Stimulated activated effector memory CD8-positive, alpha-beta T cell treated with anti-CD3 and anti-CD28 coated beads, Interleukin-12 subunit alpha, Interleukin-12 subunit beta, amount 100 ng/mL, for 72 hours (primary cell): ENCODE results near the gene AHR.

Source experiments
- ATAC-seq: fragments of 150-1000 bp; cut with Tn5 transposase; 2 replicates; pipeline ENCODE4 v1.10.0; 2021
- DNase-seq, 2 donors: peaks; one replicate each; pipeline ENCODE4 v3.0.0; 2021 to 2022; ENCODE audit warnings: low spot score in 2 of 2
- H3K27ac Mint-ChIP-seq: one replicate; pipeline ENCODE4 v1.8.0; 2022; ENCODE audit warnings: mild to moderate bottlenecking, mixed read lengths
- H3K36me3 Mint-ChIP-seq: one replicate; pipeline ENCODE4 v1.8.0; 2022; ENCODE audit warnings: mild to moderate bottlenecking, mixed read lengths
- H3K4me1 Mint-ChIP-seq: one replicate; pipeline ENCODE4 v1.8.0; 2022; ENCODE audit warnings: mixed read lengths
- H3K4me3 Mint-ChIP-seq: one replicate; pipeline ENCODE4 v1.8.0; 2022; ENCODE audit warnings: mild to moderate bottlenecking, mixed read lengths
- H3K9me3 Mint-ChIP-seq: one replicate; pipeline ENCODE4 v1.8.0; 2022; ENCODE audit warnings: mixed read lengths

The AHR gene

GRCh38 chr7:17299483-17299991, 1.1 kb downstream of the AHR start:
- H3K9me3 Mint-ChIP-seq, result peaks cover 3% of the 10 kb centered on the region
- DNase-seq, result peak in 1 of 2 donors; percentile 66
- peaks cover 21% of the 10 kb centered on the region for H3K4me1 Mint-ChIP-seq
- peak overlapping the region; percentile 88 for H3K27ac Mint-ChIP-seq
- H3K36me3 Mint-ChIP-seq, result peaks cover 17% of the 10 kb centered on the region
- peak; percentile 20 for ATAC-seq
- peak overlapping the region; percentile 81 for H3K4me3 Mint-ChIP-seq

- peaks cover 26% of the 10 kb centered on the region for H3K4me1 Mint-ChIP-seq
- peak overlapping the region; percentile 88 for H3K27ac Mint-ChIP-seq
- ATAC-seq (no peak), DNase-seq (no peak)
- H3K4me3 Mint-ChIP-seq, result peak overlapping the region; percentile 81
- peaks cover 3% of the 10 kb centered on the region for H3K9me3 Mint-ChIP-seq
- peaks cover 17% of the 10 kb centered on the region for H3K36me3 Mint-ChIP-seq
Measured at GRCh38 chr7:17300012-17300411, 1.6 kb downstream of the AHR start.

GRCh38 chr7:17300437-17300836, 2.0 kb downstream of the AHR start:
- H3K27ac Mint-ChIP-seq, result peak overlapping the region; percentile 88
- H3K4me1 Mint-ChIP-seq, result peaks cover 30% of the 10 kb centered on the region
- H3K4me3 Mint-ChIP-seq, result peak overlapping the region; percentile 81
- no peak for ATAC-seq
- H3K9me3 Mint-ChIP-seq, result peaks cover 3% of the 10 kb centered on the region
- H3K36me3 Mint-ChIP-seq, result peaks cover 17% of the 10 kb centered on the region
- no peak for DNase-seq

DNA sequence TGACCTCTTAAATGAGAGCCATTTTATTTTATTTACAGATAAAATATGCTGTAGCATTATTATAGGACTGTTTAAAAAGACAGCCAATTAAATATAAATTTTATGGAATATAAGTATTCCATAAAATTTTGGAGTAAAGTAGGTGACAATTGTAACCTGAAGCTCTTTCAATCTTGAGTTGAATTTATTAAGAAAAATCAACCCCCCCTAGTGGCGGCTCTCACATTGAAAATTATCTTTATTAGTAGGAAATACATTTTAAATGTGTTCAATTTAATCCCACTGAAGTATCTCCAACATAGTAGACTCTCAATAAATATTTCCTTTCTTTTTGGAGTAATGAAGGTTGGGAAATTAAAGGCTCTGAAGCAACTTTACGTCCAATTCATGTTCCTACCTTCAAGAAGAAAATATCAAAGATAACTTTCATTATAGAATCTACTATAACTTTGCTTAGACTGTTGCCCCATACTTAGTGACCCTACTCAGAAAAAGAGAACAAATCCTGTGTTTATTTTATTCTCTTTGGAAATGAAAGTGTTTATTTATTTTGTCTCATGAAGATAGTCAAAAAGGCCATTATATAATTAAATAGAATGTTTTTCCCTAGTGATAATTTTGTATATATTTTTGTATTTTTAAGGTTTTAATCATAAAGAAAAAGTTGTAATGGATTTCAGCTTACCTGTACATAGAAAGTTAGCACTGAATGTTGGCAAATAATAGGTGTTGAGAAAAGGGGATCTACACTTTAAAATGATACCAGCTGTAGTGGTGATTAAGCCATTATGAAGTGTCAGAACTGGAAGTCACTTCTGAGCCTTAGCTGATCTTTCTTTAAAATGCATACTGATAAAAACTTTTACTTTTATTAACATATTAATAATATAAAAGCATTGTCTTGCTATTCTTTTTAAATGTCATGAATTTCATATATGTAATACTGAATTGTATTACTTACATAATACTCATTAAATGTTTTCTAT, 3.3 kb downstream of the AHR start:
- H3K27ac Mint-ChIP-seq, result no peak overlapping the region
- H3K4me1 Mint-ChIP-seq, result peaks cover 31% of the 10 kb centered on the region
- DNase-seq (peak in 1 of 2 donors; percentile 16), ATAC-seq (no peak)
- peaks cover 17% of the 10 kb centered on the region for H3K36me3 Mint-ChIP-seq
- peaks cover 3% of the 10 kb centered on the region for H3K9me3 Mint-ChIP-seq
- peak overlapping the region; percentile 81 for H3K4me3 Mint-ChIP-seq

DNA sequence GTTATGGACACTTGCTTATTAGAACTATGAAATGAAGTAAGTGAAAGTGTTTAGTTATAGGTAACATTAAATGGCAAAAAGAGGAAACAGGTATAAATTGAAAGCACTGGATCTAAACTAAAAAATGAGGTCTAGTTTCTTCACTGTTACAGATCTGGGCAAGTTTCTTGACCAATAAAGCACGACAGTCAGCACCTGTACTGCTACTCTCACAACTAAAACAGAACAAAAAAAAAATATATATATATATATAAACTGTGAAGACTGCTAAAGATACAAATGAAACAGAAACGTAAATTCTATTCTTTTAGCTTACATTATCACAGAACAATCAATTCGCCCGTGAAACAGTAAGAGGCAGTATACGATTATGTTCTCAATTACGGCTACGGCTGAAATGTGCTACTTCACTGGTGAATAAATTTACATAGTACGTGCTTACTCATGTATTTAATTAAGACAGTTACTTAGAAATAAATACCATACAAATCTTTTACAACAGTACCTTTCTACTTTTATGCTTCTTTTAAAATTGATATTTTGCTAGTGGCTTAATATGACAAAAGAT, 4.2 kb downstream of the AHR start:
- Mint-ChIP-seq H3K36me3 (peaks cover 17% of the 10 kb centered on the region), H3K4me1 (peaks cover 23% of the 10 kb centered on the region), H3K4me3 (peak overlapping the region; percentile 34), H3K9me3 (peaks cover 2% of the 10 kb centered on the region), H3K27ac (no peak overlapping the region)
- DNase-seq (no peak), ATAC-seq (no peak)

DNA sequence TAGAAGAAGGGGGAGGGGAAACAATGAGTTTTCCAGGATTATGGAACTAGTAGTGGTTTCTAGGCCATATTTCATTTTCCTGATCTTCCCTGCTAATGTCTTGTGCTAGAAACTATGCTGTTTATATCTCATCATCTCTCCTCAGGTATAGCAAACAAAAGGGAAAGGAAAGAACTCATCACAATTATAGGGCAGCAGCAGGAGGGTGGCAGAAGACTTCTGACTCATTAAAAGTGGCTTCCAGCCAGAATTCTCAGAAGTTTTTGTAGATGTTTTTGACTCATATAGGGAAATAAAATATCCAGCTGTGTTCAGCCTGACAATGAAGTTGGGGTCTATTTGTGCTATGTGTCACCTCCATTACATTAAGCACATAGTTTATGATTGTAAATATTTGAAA, 6.5 kb downstream of the AHR start:
- no peaks in the 10 kb centered on the region for H3K9me3 Mint-ChIP-seq
- H3K36me3 Mint-ChIP-seq, result peaks cover 12% of the 10 kb centered on the region
- no peak overlapping the region for H3K4me3 Mint-ChIP-seq
- H3K4me1 Mint-ChIP-seq, result peaks cover 16% of the 10 kb centered on the region
- DNase-seq (no peak), ATAC-seq (peak; percentile 92)
- H3K27ac Mint-ChIP-seq, result peak overlapping the region; percentile 92

GRCh38 chr7:17305387-17306171, 7.1 kb downstream of the AHR start:
- Mint-ChIP-seq H3K4me1 (peaks cover 16% of the 10 kb centered on the region), H3K9me3 (no peaks in the 10 kb centered on the region), H3K27ac (peak overlapping the region; percentile 92), H3K36me3 (peaks cover 17% of the 10 kb centered on the region), H3K4me3 (no peak overlapping the region)
- ATAC-seq (peak; percentile 69), DNase-seq (no peak)

GRCh38 chr7:17307000-17307399, 8.5 kb downstream of the AHR start:
- H3K9me3 Mint-ChIP-seq, result no peaks in the 10 kb centered on the region
- H3K4me1 Mint-ChIP-seq, result peaks cover 16% of the 10 kb centered on the region
- DNase-seq, result no peak
- no peak overlapping the region for H3K27ac Mint-ChIP-seq
- H3K36me3 Mint-ChIP-seq, result peaks cover 31% of the 10 kb centered on the region
- H3K4me3 Mint-ChIP-seq, result no peak overlapping the region
- ATAC-seq, result no peak

DNA sequence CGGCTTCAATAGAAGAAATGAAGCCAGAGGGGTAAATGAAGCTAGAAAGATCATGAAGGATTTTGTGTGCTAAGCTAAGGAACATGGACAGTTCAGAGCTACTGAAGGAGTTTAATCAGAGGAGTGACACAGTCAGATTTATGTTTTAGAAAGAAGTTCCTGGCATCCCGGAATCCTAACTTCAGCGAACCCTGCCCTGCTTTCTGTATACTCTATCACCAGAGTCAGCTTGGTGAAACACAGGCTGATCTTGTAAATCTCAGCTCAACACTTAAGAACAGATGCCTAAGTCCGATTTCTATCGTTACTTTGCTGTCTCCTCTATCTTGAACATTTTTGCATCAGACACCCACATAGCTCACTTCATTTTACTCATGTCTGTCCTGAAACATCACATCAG, 9.1 kb downstream of the AHR start:
- Mint-ChIP-seq H3K27ac (no peak overlapping the region), H3K4me1 (peaks cover 16% of the 10 kb centered on the region), H3K4me3 (no peak overlapping the region), H3K9me3 (no peaks in the 10 kb centered on the region), H3K36me3 (peaks cover 37% of the 10 kb centered on the region)
- ATAC-seq (peak; percentile 42), DNase-seq (no peak)

DNA sequence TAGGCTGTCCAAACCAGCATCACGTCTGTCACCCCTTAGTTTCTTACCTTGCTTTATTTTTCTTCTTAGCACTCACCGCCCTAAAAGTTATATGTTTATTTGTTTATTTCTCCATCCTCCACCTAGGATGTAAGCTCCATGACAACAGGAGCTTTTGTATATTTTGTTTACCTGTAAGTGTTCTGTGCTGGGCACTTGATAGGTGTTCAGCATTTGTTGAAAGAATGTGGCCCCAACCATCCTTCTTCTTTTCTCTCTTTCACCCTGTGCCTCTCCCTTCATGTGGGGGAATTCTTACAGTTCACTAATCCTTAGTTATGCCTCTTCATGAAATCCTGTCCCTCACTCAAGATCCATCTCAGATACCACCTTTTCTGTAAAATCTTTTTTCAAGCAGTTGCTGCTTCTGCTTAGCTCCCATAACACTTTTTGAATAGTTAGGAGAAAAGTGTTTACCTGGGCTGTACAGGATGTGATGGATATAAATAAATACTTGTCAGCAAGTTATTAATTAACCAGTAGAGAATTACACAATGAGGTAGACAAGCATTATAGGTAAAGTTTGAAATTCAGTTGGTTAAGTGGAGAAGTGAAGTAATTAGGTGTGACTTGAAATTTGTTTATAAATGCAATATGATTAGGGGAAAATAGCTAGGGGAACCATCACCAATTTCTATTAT, 9.7 kb downstream of the AHR start:
- Mint-ChIP-seq H3K4me1 (peaks cover 16% of the 10 kb centered on the region), H3K36me3 (peaks cover 42% of the 10 kb centered on the region), H3K27ac (no peak overlapping the region), H3K9me3 (no peaks in the 10 kb centered on the region), H3K4me3 (no peak overlapping the region)
- no peak for DNase-seq
- ATAC-seq, result no peak

- ATAC-seq, result no peak
- no peak overlapping the region for H3K4me3 Mint-ChIP-seq
- no peaks in the 10 kb centered on the region for H3K9me3 Mint-ChIP-seq
- no peak overlapping the region for H3K27ac Mint-ChIP-seq
- H3K4me1 Mint-ChIP-seq, result peaks cover 7% of the 10 kb centered on the region
- H3K36me3 Mint-ChIP-seq, result peaks cover 67% of the 10 kb centered on the region
- no peak for DNase-seq
Measured at GRCh38 chr7:17311194-17311593, 12.7 kb downstream of the AHR start.

DNA sequence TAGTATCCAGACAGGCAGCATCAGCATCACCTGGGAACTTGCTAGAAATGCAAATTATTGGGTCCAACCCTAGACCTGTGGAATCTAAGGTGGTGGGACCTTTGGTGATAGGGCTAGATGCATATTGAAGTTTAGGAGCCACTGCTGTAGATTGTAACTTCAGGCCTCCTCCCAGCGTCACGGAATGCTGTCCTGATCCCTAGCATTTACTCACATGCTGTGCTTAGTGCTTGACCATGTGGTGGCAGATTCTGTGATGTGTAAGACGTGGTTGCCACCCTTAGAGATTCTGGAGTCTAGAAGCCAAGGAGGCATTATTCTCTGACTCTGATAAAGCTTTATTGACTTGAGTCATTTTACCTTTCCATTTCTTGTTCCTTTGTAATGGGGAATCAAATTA, 13.5 kb downstream of the AHR start:
- Mint-ChIP-seq H3K4me1 (peaks cover 10% of the 10 kb centered on the region), H3K36me3 (peaks cover 75% of the 10 kb centered on the region), H3K27ac (no peak overlapping the region), H3K4me3 (no peak overlapping the region), H3K9me3 (no peaks in the 10 kb centered on the region)
- no peak for DNase-seq
- no peak for ATAC-seq

DNA sequence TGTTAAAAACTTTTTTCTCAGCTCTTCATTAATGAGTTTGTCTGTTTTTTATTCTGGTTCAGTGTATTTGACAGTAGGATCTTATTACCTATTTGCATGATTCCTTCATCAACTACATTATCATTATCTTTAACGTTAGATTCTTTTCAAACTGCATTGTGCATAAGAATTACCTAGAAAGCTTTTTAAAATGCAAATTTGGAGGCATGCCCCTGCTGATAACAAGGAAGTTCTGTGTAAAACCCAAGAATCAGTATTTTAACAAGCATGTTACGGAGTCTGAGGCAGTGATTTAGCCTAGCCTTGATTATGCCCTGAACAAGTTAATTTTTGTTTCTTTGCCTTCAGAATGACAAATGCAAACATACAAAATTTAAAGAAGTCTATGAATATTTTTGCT, 14.2 kb downstream of the AHR start:
- Mint-ChIP-seq H3K27ac (no peak overlapping the region), H3K9me3 (no peaks in the 10 kb centered on the region), H3K4me3 (no peak overlapping the region), H3K4me1 (peaks cover 10% of the 10 kb centered on the region), H3K36me3 (peaks cover 78% of the 10 kb centered on the region)
- DNase-seq (no peak), ATAC-seq (no peak)

GRCh38 chr7:17313194-17313593, 14.7 kb downstream of the AHR start:
- Mint-ChIP-seq H3K36me3 (peaks cover 83% of the 10 kb centered on the region), H3K9me3 (no peaks in the 10 kb centered on the region), H3K27ac (no peak overlapping the region), H3K4me1 (peaks cover 12% of the 10 kb centered on the region), H3K4me3 (no peak overlapping the region)
- ATAC-seq, result no peak
- no peak for DNase-seq

DNA sequence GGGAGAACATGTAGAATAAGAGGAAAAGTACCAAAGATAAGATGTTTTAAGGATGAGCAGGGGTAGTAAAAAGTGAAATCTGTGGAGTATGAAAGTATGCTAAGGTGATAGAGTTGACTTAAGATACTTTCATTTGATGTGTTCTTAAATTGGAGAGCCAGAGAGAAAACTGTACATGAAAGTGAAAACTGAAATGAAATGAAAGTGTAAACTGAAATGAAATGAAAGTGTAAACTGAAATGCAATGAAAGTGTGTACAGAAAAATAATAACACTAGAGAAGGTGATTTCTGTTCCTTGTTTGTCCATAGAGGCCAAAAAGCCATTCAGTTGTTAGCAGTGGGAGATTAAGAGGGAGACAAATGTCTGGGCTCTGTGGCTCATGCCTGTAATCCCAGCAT, 17.5 kb downstream of the AHR start:
- H3K4me3 Mint-ChIP-seq, result no peak overlapping the region
- no peak overlapping the region for H3K27ac Mint-ChIP-seq
- H3K36me3 Mint-ChIP-seq, result peaks cover 78% of the 10 kb centered on the region
- ATAC-seq, result no peak
- H3K4me1 Mint-ChIP-seq, result peaks cover 29% of the 10 kb centered on the region
- DNase-seq, result no peak
- no peaks in the 10 kb centered on the region for H3K9me3 Mint-ChIP-seq
